ENCODE data around the gene DCBLD2.
"Not testable (repeated sequence)": the region's sequence is repeated elsewhere in the genome, so short reads cannot be mapped to it uniquely, and the experiment has no call there.

DCBLD2 gene

GRCh38 chr3:98884675-98885371 lies 16.7 kb downstream of the DCBLD2 start:
- in situ Hi-C loops (cut with MboI; ENCODE audit: low sequenced_read_pairs): no loop called here
- Histone ChIP-seq H3K27me3 (ENCODE audit: low read depth) (no peaks in the 10 kb centered on the region), H3K4me3 (no peak overlapping the region), H3K4me1 (peaks cover 13% of the 10 kb centered on the region), H3K9me3 (no peaks in the 10 kb centered on the region), H3K36me3 (replicated peaks) (peaks cover 9% of the 10 kb centered on the region)
- DNase-seq (ENCODE audit: low spot score in 2 of 2): no peak

- not testable (repeated sequence) for H3K4me3 ChIP-seq
Measured at GRCh38 chr3:98882614-98883333, 18.7 kb downstream of the DCBLD2 start.

GRCh38 chr3:98877132-98877531 lies 24.4 kb downstream of the DCBLD2 start:
- no peak overlapping the region for H3K4me3 ChIP-seq
- peaks cover 13% of the 10 kb centered on the region for H3K36me3 ChIP-seq (replicated peaks)
- in situ Hi-C loops (cut with MboI; ENCODE audit: low sequenced_read_pairs): no loop called here
- no peaks in the 10 kb centered on the region; the same call in 1 of the 2 replicates for H3K4me1 ChIP-seq
- H3K9me3 ChIP-seq: no peaks in the 10 kb centered on the region
- DNase-seq (ENCODE audit: low spot score in 2 of 2): no peak
- no peaks in the 10 kb centered on the region for H3K27me3 ChIP-seq (ENCODE audit: low read depth)

More at GRCh38 chr3:98882614-98883333, 18.7 kb downstream of the DCBLD2 start:
- DNase-seq (ENCODE audit: low spot score in 2 of 2); H3K9me3 ChIP-seq; H3K27me3 ChIP-seq (ENCODE audit: low read depth); in situ Hi-C loops (cut with MboI; ENCODE audit: low sequenced_read_pairs): not testable (repeated sequence)
- peaks cover 13% of the 10 kb centered on the region for H3K36me3 ChIP-seq (replicated peaks)
- H3K4me1 ChIP-seq: peaks cover 13% of the 10 kb centered on the region

- Histone ChIP-seq H3K36me3 (replicated peaks) (peaks cover 9% of the 10 kb centered on the region), H3K27me3 (ENCODE audit: low read depth) (no peaks in the 10 kb centered on the region), H3K4me3 (no peak overlapping the region), H3K4me1 (no peaks in the 10 kb centered on the region; the same call in 1 of the 2 replicates), H3K9me3 (no peaks in the 10 kb centered on the region)
- in situ Hi-C loops (cut with MboI; ENCODE audit: low sequenced_read_pairs): no loop called here
- DNase-seq (ENCODE audit: low spot score in 2 of 2): no peak
Measured at GRCh38 chr3:98875535-98875934, 26.0 kb downstream of the DCBLD2 start.

- in situ Hi-C loops (cut with MboI; ENCODE audit: low sequenced_read_pairs): no loop called here
- Histone ChIP-seq H3K36me3 (replicated peaks) (peaks cover 4% of the 10 kb centered on the region; the same call in 1 of the 2 replicates), H3K4me3 (no peak overlapping the region), H3K9me3 (no peaks in the 10 kb centered on the region), H3K27me3 (ENCODE audit: low read depth) (no peaks in the 10 kb centered on the region), H3K4me1 (peaks cover 4% of the 10 kb centered on the region)
- no peak for DNase-seq (ENCODE audit: low spot score in 2 of 2)
Measured at GRCh38 chr3:98874602-98875249, 26.8 kb downstream of the DCBLD2 start.

- DNase-seq (ENCODE audit: low spot score in 2 of 2): no peak
- Histone ChIP-seq H3K4me1 (peaks cover 10% of the 10 kb centered on the region), H3K9me3 (no peaks in the 10 kb centered on the region), H3K4me3 (no peak overlapping the region), H3K36me3 (replicated peaks) (no peaks in the 10 kb centered on the region), H3K27me3 (ENCODE audit: low read depth) (no peaks in the 10 kb centered on the region)
- in situ Hi-C loops (cut with MboI; ENCODE audit: low sequenced_read_pairs): no loop called here
Measured at GRCh38 chr3:98869391-98869790, 32.1 kb downstream of the DCBLD2 start.

GRCh38 chr3:98857971-98858370 lies 43.5 kb downstream of the DCBLD2 start:
- H3K4me1 ChIP-seq; H3K27me3 ChIP-seq (ENCODE audit: low read depth); H3K4me3 ChIP-seq; H3K36me3 ChIP-seq (replicated peaks); DNase-seq (ENCODE audit: low spot score in 2 of 2); in situ Hi-C loops (cut with MboI; ENCODE audit: low sequenced_read_pairs); H3K9me3 ChIP-seq: not testable (repeated sequence)

GRCh38 chr3:98857258-98857657 lies 44.2 kb downstream of the DCBLD2 start:
- DNase-seq (ENCODE audit: low spot score in 2 of 2); in situ Hi-C loops (cut with MboI; ENCODE audit: low sequenced_read_pairs); H3K27me3 ChIP-seq (ENCODE audit: low read depth); H3K9me3 ChIP-seq; H3K36me3 ChIP-seq (replicated peaks); H3K4me1 ChIP-seq; H3K4me3 ChIP-seq: not testable (repeated sequence)

GRCh38 chr3:98856724-98857123 lies 44.8 kb downstream of the DCBLD2 start:
- no peaks in the 10 kb centered on the region for H3K4me1 ChIP-seq
- H3K36me3 ChIP-seq (replicated peaks): no peaks in the 10 kb centered on the region
- no peak overlapping the region for H3K4me3 ChIP-seq
- H3K27me3 ChIP-seq (ENCODE audit: low read depth): no peaks in the 10 kb centered on the region
- DNase-seq (ENCODE audit: low spot score in 2 of 2): no peak
- no peaks in the 10 kb centered on the region for H3K9me3 ChIP-seq
- in situ Hi-C loops (cut with MboI; ENCODE audit: low sequenced_read_pairs): no loop called here

GRCh38 chr3:98855806-98856400 lies 45.6 kb downstream of the DCBLD2 start:
- Histone ChIP-seq H3K9me3 (no peaks in the 10 kb centered on the region), H3K4me1 (no peaks in the 10 kb centered on the region), H3K36me3 (replicated peaks) (no peaks in the 10 kb centered on the region), H3K4me3 (no peak overlapping the region), H3K27me3 (ENCODE audit: low read depth) (no peaks in the 10 kb centered on the region)
- in situ Hi-C loops (cut with MboI; ENCODE audit: low sequenced_read_pairs): no loop called here
- DNase-seq (ENCODE audit: low spot score in 2 of 2): no peak

- H3K4me3 ChIP-seq: no peak overlapping the region
- no peaks in the 10 kb centered on the region for H3K27me3 ChIP-seq (ENCODE audit: low read depth)
- no peaks in the 10 kb centered on the region for H3K9me3 ChIP-seq
- peaks cover 5% of the 10 kb centered on the region for H3K36me3 ChIP-seq (replicated peaks)
- in situ Hi-C loops (cut with MboI; ENCODE audit: low sequenced_read_pairs): no loop called here
- H3K4me1 ChIP-seq: no peaks in the 10 kb centered on the region
- DNase-seq (ENCODE audit: low spot score in 2 of 2): no peak
Measured at GRCh38 chr3:98848108-98848507, 53.4 kb downstream of the DCBLD2 start.

- Histone ChIP-seq H3K4me3 (no peak overlapping the region), H3K9me3 (no peaks in the 10 kb centered on the region), H3K27me3 (ENCODE audit: low read depth) (no peaks in the 10 kb centered on the region), H3K36me3 (replicated peaks) (peaks cover 5% of the 10 kb centered on the region), H3K4me1 (no peaks in the 10 kb centered on the region)
- in situ Hi-C loops (cut with MboI; ENCODE audit: low sequenced_read_pairs): no loop called here
- DNase-seq (ENCODE audit: low spot score in 2 of 2): no peak
Measured at GRCh38 chr3:98846101-98846500, 55.4 kb downstream of the DCBLD2 start.

GRCh38 chr3:98843266-98843959 lies 58.1 kb downstream of the DCBLD2 start:
- Histone ChIP-seq H3K27me3 (ENCODE audit: low read depth) (no peaks in the 10 kb centered on the region), H3K9me3 (no peaks in the 10 kb centered on the region), H3K4me3 (no peak overlapping the region), H3K4me1 (no peaks in the 10 kb centered on the region), H3K36me3 (replicated peaks) (peaks cover 3% of the 10 kb centered on the region)
- no peak for DNase-seq (ENCODE audit: low spot score in 2 of 2)
- in situ Hi-C loops (cut with MboI; ENCODE audit: low sequenced_read_pairs): no loop called here

All from HAP-1 (cell line).